GM12865 (cell line): ENCODE results near the gene ANKH.
"Not testable (repeated sequence)": the region's sequence is repeated elsewhere in the genome, so short reads cannot be mapped to it uniquely, and the experiment has no call there.

Experiments used
- DNase-seq: peaks from one replicate; pipeline ENCODE4 v3.0.0; 2010; ENCODE audit warnings: low read depth
- H3K4me3 ChIP-seq: 2 replicates; pipeline ENCODE4 v1.5.1; 2011; ENCODE audit warnings: mild to moderate bottlenecking, low read depth, low read length, control low read depth
- CTCF ChIP-seq: IDR thresholded peaks from 2 replicates; pipeline ENCODE4 v1.5.1; 2011; ENCODE audit warnings: low read length, control low read depth, low read depth, inconsistent platforms; ENCODE audit not compliant: insufficient read depth; ENCODE audit errors: missing control alignments

The ANKH gene

GRCh38 chr5:14838396-14839319, 32.9 kb downstream of the ANKH start:
- TF ChIP-seq CTCF = no peak
- no peak overlapping the region for H3K4me3 ChIP-seq
- no peak for DNase-seq

GRCh38 chr5:14837423-14838122, 34.0 kb downstream of the ANKH start:
- DNase-seq, H3K4me3 ChIP-seq: not testable (repeated sequence)

- DNase-seq = no peak
- H3K4me3 ChIP-seq = no peak overlapping the region
- no peak for TF ChIP-seq CTCF
Observed at GRCh38 chr5:14834584-14835550, 36.7 kb downstream of the ANKH start.

GRCh38 chr5:14834062-14834461, 37.5 kb downstream of the ANKH start:
- H3K4me3 ChIP-seq = no peak overlapping the region
- no peak for TF ChIP-seq CTCF
- DNase-seq = no peak

GRCh38 chr5:14831006-14831338, 40.6 kb downstream of the ANKH start:
- no peak overlapping the region for H3K4me3 ChIP-seq
- DNase-seq = no peak
- no peak for TF ChIP-seq CTCF

- no peak overlapping the region for H3K4me3 ChIP-seq
- no peak for TF ChIP-seq CTCF
- no peak for DNase-seq
Observed at GRCh38 chr5:14830210-14831005, 41.2 kb downstream of the ANKH start.
